ENCODE results near the gene KCNMB1.

KCNMB1 gene

DNA sequence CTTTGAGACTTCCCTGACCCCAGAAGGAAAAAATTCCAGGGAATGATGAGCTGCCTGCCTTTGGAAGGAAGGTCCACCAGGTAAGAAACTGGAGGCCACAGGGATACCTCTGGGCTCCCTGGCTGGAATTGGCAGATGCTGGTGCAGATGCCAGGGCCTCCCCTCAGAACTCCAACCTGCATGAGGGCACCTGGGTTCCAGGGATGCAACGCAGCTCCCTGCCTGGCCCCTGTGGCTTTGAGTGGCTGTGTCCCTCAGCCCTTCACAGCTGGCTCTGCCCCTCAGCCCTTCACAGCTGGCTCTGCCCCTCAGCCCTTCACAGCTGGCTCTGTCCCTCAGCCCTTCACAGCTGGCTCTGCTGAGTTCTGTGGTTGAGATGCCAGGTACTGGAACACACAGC, 13.9 kb downstream of the KCNMB1 start:
- DNase-seq: no peak

DNA sequence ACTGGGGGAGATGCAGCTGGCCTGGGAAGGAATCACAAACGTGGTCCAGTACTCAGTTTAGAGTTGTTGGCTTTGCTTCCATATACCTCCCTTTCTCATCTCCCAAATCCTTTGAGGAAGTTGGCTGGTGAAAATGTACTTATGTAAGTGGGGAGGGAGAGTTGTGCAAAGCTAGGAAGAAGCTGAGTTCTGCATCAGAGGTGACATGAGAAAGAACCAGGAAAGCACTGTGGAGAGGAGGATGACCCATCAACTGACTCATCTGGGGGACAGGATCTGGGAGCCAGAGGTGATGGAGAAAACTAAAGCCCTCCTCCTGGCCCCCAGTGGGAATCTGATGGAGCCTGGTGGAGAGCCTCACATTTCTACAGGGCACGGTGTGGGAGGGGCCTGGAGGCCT, 16.2 kb downstream of the KCNMB1 start:
- DNase-seq: no peak

- DNase-seq: no peak
These were observed 20.6 kb downstream of the KCNMB1 start for GRCh38 chr5:170368586-170368985.

GRCh38 chr5:170366276-170366675, 22.9 kb downstream of the KCNMB1 start:
- no peak for DNase-seq

DNA sequence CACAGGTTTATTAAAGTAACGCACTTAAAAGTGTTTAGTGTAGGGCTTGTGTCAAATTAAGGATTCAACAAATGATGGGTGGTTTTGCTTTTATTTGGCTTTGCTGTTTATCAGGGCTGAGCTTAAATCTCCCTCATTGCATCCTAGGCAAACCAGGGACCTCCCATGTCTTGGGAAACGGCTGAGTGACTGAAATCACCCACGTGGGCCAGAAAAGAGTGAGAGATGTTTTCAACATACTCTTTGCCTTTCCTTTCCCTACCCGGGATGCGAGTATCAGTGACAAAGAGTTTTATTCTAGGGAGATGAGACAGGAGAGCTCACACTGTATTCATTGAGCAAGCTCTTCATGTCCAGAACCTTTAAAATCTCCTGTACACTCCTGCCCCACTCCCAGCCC, 23.3 kb downstream of the KCNMB1 start:
- DNase-seq: no peak

DNA sequence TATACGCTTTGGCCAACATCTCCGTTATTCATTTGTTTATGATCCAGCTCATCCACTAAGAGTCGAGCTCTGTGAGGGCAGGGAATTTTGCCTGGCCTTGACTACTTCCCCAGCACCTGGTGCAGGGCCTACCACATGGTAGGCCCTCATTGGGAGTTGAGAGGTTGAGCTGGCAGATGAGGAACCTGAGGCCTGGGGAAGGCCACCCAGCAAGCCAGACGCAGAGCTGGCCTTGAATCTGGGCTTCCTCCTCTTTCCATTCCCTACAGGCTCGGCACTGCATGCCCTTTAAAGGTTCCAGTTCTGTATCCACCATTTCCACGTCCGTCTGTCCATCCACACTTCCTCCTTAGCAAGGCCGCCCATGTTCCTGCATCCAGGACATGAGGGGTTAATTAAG, 24.2 kb downstream of the KCNMB1 start:
- no peak for DNase-seq

GRCh38 chr5:170363671-170364070, 25.5 kb downstream of the KCNMB1 start:
- DNase-seq: peak; percentile 71

- DNase-seq: no peak
These were observed 26.5 kb downstream of the KCNMB1 start for GRCh38 chr5:170362656-170363055.

GRCh38 chr5:170362102-170362501, 27.1 kb downstream of the KCNMB1 start:
- DNase-seq: no peak

GRCh38 chr5:170361616-170362015, 27.6 kb downstream of the KCNMB1 start:
- no peak for DNase-seq

DNA sequence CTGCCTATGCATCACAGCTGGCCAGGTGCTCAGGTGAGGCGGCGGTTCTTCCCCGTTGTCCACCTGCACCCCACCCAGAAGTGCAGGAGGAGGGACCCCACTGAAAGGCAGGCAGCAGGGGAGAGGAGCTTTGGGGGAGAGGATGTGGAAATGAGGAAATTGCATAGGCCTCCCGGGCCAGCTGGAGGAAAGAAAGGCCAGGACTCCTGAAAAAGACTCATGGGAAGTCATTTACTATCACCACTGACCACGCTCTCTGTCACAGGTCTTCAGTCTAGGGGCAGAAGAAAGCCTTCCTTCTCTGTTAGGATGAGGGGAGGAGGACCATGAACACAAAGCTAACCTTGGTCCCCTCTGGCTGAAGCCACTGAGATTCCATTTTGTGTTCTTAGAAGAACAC, 28.1 kb downstream of the KCNMB1 start:
- no peak for DNase-seq

DNA sequence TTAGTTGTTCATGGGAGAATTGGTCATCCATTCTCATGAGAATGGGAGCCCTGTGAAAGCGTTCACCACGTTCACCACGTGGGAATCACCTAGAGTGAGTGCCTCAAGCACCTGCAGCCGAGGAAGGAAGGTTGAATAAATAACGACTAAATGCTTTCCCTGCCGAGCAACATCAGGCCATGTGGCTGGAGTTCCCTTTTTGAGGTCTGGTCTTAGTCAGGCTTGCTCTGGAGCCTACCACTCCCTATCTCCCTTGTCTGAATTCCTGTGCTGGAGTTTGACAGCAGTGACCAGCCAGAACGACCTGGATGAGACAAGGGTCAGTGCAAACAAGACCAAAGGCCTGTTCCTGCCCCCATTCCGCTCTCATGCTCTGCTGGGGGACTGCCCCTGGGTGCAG, 28.5 kb downstream of the KCNMB1 start:
- DNase-seq: peak; percentile 62

DNA sequence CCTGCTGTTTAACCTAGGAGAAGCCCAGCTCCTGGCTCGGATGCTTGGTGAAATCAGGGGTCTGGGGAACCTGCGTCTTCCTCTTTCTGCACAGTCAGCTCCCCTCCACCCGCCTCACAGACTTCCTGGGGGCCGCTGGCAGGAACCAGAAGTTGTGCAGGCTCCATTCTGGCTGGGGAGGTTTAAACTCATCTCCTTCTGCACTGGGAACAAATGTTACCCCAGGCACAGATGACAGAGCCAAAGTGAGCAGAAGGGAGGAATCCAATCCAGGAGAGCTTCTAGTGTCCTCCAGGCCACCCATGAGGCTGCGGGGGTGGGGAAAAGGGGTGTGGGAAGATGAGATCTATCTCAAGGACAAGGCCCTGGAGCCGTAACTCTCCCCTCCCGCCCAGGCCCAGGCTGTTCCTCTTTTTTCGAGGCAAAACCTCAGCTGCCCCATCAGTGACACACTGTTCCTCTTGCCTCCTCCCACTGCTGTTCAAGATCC, 31.2 kb downstream of the KCNMB1 start:
- DNase-seq: peak; percentile 90

DNA sequence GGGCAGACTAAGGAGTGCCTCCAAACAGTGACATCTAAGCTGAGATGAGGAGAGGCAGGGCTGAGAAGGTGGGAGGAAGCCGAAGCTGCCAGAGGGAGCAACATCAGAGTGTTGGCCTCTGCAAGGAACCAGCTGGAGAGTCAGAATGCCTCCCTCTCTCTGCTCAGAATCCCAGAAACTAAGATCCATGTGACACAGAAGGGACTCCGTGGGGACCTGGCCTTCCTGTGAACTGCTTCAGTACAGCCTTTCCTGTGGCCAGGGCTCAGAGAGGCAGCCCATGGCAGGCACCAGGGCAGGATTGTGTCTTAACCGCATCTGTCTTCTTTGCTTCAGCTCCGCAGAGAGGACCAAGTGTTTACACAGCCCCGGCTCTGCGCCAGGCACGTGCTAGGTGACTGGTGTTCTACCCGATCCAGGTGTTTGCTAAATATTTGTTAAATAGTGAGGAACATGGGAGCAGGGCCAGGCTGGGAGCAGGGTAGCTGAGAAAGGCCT, 33.5 kb downstream of the KCNMB1 start:
- no peak for DNase-seq

DNA sequence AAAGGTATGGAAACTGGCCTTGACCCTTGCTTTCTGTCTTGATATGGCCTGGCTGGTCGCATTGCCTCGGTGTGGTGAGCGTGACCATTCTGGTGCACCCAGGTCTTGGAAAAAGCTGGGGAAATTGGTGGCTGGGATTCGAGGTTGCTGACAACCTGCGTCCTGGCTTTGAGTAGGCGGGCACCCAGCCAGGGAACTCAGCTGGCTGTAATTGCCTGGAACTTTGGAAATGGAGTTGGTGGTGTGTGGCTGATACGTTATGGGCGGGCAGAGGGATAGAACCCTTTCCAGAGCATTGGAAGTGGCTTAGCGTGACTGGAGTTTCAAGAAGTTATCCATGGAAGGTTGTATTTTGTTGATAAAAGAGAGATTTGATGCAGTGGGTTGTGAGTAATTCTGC, 35.2 kb downstream of the KCNMB1 start:
- DNase-seq: no peak

- DNase-seq: peak; percentile 47
These were observed 36.0 kb downstream of the KCNMB1 start for GRCh38 chr5:170353011-170353761.

- no peak for DNase-seq
These were observed 41.0 kb downstream of the KCNMB1 start for GRCh38 chr5:170348137-170348633.

DNA sequence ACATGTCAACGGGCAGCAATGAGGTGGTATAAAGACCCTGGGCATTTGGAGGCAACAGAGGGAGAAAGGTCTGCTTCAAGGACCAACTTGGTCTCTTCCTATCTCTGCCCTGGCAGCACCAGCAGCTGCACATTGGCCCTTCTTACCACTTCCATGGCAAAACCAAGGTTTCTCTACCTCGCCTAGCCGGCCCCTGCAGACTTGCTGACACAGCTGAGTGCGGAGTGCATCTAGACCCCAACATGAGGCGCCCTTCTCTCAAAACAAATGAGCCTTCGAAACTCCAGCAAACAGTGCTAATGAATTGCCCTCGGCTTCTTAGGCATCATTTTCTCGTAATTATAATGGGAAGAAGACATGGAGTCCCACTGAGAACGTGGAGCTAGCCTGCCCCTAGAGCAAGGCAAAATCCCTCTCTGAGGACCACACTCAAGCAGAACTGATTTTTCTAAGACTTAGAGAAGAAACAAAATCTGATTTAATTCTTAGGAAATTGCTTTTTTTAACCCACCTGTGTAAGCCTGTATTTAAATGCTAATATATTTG, 42.1 kb downstream of the KCNMB1 start:
- no peak for DNase-seq

DNA sequence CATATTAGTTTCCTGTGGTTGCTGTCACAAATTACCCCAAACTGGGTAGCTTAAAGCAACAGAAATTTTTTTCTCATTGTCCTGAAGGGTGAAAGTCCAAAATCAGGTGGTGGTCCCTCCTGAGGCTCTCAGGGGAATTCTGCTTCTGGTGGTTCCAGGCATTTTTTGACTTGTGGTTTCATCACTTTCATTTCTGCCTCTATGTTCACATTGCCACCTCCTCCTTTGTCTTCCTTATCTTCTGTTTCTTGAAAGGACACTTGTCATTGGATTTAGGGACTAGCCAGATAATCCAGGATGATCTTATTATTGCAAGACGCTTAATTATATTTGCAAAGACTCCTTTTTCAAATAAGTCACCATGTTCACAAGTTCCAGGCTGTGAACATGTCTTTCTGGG, 43.2 kb downstream of the KCNMB1 start:
- no peak for DNase-seq

DNA sequence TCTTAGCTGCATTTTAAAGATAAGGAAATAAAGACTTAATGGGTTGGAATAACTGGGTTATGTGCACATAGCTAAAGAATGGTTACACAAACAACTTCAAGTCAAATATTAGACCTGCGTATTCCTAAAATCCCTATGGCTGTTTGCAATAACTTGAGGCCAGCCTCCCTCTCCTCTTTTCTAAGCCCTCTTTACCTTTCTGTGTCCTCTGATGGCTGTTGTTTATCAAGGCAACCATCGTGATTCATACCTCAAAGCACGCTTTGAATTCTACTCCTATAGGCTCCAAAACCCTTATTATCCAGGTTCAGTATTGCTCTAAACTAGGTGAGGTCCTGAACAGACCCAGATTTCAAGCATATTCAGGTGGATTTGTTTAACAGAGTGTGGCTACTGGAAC, 46.0 kb downstream of the KCNMB1 start:
- DNase-seq: no peak

- DNase-seq: no peak
These were observed 46.9 kb downstream of the KCNMB1 start for GRCh38 chr5:170342153-170342725.

- no peak for DNase-seq
These were observed 47.6 kb downstream of the KCNMB1 start for GRCh38 chr5:170341545-170341944.

GRCh38 chr5:170339780-170340167, 49.4 kb downstream of the KCNMB1 start:
- DNase-seq: no peak
